Brain microvascular endothelial cell (primary cell): ENCODE data around the gene MRPL23.

Experiments used
- DNase-seq: peaks from one replicate; pipeline ENCODE4 v3.0.0-alpha.2; 2020
- H3K27ac ChIP-seq: fragments of 250-450 bp; sonication (Bioruptor Pico); 2 replicates; pipeline ENCODE4 v1.5.1; 2020; ENCODE audit warnings: mild to moderate bottlenecking, moderate library complexity
- H3K27me3 ChIP-seq: fragments of 250-450 bp; sonication (Bioruptor Pico); replicated peaks from 2 replicates; pipeline ENCODE4 v1.5.1; 2020; ENCODE audit warnings: mild to moderate bottlenecking
- H3K36me3 ChIP-seq: fragments of 250-450 bp; sonication (Bioruptor Pico); replicated peaks from 2 replicates; pipeline ENCODE4 v1.5.1; 2020; ENCODE audit warnings: mild to moderate bottlenecking
- H3K4me3 ChIP-seq: 2 replicates; pipeline ENCODE4 v1.5.1; 2011; ENCODE audit warnings: low read depth, mild to moderate bottlenecking, control low read depth, low read length, moderate library complexity
- CTCF ChIP-seq: IDR thresholded peaks from 2 replicates; pipeline ENCODE4 v1.5.1; 2011; ENCODE audit warnings: low read depth, mild to moderate bottlenecking, moderate library complexity, low read length, control low read depth, inconsistent platforms; ENCODE audit errors: missing control alignments
- in situ Hi-C: cut with HindIII; loops from 2 replicates; pipeline ENCODE4 v1.10.0; 2017; ENCODE audit warnings: low sequenced_read_pairs, low pct_ligation_motif_present

Gene MRPL23

GRCh38 chr11:1978720-1979473, 31.8 kb downstream of the MRPL23 start:
- H3K27me3 ChIP-seq, result no peaks in the 10 kb centered on the region
- H3K4me3 ChIP-seq, result no peak overlapping the region
- no peaks in the 10 kb centered on the region for H3K36me3 ChIP-seq
- no peak for TF ChIP-seq CTCF
- in situ Hi-C loops, result no loop called here
- DNase-seq, result no peak
- no peak overlapping the region for H3K27ac ChIP-seq

GRCh38 chr11:1979607-1980006, 32.5 kb downstream of the MRPL23 start:
- Histone ChIP-seq H3K36me3 (no peaks in the 10 kb centered on the region), H3K27ac (no peak overlapping the region), H3K27me3 (no peaks in the 10 kb centered on the region), H3K4me3 (no peak overlapping the region)
- in situ Hi-C loops, result no loop called here
- TF ChIP-seq CTCF, result no peak
- DNase-seq, result no peak

GRCh38 chr11:1982873-1983600, 35.9 kb downstream of the MRPL23 start:
- TF ChIP-seq CTCF, result no peak

GRCh38 chr11:1983601-1983961, 36.4 kb downstream of the MRPL23 start:
- Histone ChIP-seq H3K27me3 (no peaks in the 10 kb centered on the region), H3K27ac (no peak overlapping the region), H3K36me3 (no peaks in the 10 kb centered on the region), H3K4me3 (no peak overlapping the region)
- DNase-seq, result no peak
- no peak for TF ChIP-seq CTCF
- in situ Hi-C loops, result no loop called here

More at GRCh38 chr11:1982873-1983600, 35.9 kb downstream of the MRPL23 start:
- Histone ChIP-seq H3K36me3 (no peaks in the 10 kb centered on the region), H3K27me3 (no peaks in the 10 kb centered on the region), H3K4me3 (no peak overlapping the region), H3K27ac (no peak overlapping the region)
- in situ Hi-C loops, result no loop called here
- DNase-seq, result no peak

- Histone ChIP-seq H3K36me3 (no peaks in the 10 kb centered on the region), H3K27ac (no peak overlapping the region), H3K4me3 (no peak overlapping the region), H3K27me3 (no peaks in the 10 kb centered on the region)
- no peak for TF ChIP-seq CTCF
- DNase-seq, result no peak
- in situ Hi-C loops, result no loop called here
These were observed 39.9 kb downstream of the MRPL23 start for GRCh38 chr11:1987024-1987423.

GRCh38 chr11:1988174-1988573, 41.0 kb downstream of the MRPL23 start:
- DNase-seq, result no peak
- H3K36me3 ChIP-seq, result no peaks in the 10 kb centered on the region
- in situ Hi-C loops, result no loop called here
- no peak for TF ChIP-seq CTCF
- H3K27ac ChIP-seq, result no peak overlapping the region
- H3K4me3 ChIP-seq, result no peak overlapping the region
- H3K27me3 ChIP-seq, result no peaks in the 10 kb centered on the region
